NCI-H2196 (cell line): ENCODE results near the gene SLC5A3.

Experiments used
- DNase-seq: peaks from one replicate; lab custom pipeline; 2025; ENCODE audit not compliant: unreplicated experiment; lab: John Stamatoyannopoulos, UW

SLC5A3 gene

DNA sequence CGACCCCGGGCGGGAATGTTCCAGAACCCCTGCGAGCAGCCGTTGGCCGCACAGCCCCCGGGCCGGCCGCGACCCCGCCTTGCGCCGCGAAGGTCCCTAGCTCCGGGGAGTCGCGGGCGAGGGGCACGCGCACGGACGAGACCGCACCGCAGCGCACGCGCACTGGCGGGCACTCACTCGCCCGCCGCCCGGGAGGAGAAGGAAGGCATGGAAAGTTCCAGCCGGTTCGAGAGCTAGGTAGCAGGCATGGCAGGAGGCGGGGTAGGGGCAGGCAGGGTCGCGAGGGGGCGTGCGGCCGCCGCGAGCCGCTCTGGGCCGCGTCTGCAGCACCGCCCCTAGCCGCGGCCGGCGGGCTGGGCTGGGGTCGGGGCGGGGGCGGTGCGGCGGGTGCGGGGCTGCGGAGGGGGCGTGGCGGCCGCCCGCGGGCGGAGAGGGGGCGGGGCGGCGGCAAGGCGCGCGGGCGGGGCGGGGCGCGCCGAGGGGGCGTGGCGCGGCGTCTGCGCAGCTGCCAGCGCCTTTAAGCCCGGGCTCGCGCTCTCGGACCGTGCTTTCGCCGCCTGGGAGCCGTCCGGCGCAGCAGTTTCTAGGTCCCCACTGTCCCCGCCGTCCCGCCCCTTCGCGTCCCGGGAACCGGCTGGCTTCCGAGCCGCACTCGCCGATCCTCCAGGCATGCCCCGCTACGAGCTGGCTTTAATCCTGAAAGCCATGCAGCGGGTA lies at the start of gene SLC5A3, which contains the start of gene MRPS6:
Gene SLC5A3, plus strand, starts transcription at position 547 of the 717 bp plus-strand sequence. CDS start 21,621 bp downstream, outside the sequence.
Gene MRPS6, plus strand, starts transcription at position 547 of the 717 bp plus-strand sequence. Its CDS starts 123 bp downstream, at position 670.
- DNase-seq = peak; percentile 90

DNA sequence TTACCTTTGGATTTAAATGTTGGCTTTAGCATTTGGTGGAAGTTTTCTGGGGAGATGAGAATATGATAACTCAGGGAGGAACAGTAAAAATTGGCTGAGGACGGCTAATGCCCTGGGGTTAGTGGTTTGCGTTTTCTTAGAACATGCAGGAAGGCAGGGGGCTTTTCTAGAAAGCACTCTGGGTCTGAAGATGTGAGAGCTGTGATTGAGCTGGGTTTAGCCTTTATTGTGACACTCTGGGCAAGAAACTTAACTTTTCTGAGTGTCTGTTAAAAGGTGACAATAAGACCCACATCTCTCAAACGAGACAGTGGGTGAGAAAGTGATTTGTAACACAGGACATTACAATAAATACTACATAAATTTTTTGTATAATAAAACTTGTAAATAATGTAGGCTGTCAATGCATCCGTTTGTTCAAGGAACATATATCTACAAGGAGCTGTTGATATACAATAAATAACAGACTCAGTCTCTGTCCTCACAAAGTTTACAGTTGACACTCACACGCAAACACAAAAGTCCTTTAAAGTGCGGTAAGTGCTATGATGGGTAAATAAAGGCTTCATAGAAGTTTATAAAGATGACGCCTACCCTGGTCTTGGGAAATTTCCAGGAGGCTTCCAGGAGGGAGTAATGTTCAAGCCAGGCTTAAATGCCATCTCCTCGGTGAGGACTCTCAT lies 49.5 kb upstream of the SLC5A3 start:
- DNase-seq = no peak

DNA sequence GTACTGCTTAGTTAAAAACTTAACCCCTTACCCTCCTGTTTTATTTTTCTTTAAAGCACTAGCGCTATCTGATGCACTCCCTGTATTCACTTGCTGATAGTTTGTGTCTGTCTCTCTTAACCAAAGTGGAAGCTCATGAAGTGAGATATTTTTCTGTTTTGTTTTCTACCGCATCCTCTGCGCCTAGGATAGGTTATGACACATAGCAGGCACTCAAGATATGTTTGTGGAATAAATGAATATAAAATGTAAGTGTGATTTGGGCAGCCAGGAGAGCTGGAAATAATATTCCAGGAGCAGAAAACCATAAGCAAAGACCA lies 49.0 kb upstream of the SLC5A3 start:
- no peak for DNase-seq

DNA sequence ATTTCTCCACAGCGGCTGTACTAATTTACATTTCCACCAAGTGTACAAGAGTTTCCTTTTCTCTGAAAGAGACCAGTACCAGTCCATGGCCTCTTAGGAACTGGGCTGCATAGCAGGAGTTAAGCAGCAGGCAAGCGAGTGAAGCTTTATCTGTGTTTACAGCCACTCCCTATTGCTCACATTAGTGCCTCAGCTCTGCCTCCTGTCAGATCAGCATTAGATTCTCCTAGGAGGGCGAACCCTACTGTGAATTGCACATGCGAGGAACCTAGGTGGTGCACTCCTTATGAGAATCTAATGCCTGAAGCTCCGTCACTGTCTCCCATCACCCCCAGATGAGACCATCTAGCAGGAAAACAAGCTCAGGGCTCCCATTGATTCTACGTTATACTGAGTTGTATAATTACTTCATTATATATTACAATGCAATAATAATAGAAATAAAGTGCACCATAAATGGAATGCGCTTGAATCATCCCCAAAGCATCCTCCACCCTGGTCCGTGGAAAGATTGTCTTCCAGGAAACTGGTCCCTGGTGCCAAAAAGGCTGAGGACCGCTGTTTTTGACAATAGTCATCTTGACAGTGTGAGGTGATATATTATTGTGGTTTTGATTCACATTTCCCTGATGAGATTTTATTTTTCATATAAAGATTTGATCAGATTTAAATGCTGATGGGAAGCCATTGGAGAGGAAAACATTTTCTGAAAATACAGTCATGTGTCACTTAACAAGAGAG lies 45.5 kb upstream of the SLC5A3 start:
- DNase-seq = no peak

DNA sequence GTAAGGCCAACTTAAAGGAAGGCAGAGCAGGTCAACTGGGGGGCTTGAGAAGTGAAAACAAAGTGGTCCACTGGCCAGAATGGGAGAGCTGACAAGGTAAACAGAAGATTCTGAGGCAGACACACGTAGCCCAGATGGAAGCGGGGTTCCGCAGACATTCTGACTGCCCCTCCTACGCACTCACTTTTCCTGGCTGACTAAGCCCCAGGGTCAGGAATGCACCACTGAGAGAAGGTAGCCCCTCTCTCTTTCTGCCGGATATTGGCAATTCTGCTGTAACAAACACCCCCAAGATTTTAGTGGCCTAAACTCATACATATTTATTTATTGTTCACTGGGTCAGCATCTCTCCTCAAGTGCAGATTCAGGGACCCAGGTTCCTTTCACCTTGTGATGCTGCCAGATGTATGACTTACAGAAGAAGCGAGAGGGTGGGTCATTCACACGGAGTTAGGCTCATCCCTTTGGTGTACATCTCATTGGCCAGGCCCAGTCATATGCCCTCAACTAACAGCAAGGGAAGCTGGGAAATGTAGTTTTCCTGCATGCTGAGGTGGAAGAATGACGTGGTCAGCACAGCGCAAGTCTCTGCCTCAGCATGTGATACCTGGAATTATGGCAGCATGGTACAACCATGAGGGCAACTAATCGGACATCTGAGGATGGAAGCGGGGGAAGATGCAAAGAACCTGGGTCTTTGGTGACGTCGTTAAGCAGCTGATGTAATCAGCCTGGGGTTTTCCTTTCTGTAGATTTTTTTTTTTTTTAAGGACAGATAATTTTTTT lies 43.4 kb upstream of the SLC5A3 start:
- DNase-seq = peak; percentile 21

DNA sequence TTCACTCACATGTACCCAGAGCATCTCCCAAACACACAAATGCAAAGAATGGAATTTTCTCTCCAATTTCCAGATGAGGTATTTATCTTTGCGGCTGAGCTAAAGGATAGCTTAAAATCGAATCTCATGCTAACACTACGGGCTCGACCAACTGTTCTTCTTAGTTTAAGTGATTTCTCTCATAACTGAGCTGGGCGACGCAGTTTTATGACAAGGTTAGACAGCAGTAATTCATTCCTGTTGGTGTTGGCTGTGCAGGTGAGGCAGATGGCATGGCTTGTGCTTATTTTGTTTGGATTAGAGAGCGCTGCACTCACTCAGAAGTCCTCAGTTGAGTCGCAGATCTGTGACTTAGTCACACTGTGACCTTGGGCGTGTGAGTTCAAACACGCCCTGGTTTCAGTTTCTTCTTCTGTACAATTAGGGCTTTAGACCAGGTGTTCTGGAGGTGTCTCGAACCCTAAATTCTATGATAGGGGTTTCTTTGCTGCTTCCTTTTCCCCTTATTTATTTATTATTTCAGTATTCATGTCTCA lies 41.5 kb upstream of the SLC5A3 start:
- DNase-seq = no peak

DNA sequence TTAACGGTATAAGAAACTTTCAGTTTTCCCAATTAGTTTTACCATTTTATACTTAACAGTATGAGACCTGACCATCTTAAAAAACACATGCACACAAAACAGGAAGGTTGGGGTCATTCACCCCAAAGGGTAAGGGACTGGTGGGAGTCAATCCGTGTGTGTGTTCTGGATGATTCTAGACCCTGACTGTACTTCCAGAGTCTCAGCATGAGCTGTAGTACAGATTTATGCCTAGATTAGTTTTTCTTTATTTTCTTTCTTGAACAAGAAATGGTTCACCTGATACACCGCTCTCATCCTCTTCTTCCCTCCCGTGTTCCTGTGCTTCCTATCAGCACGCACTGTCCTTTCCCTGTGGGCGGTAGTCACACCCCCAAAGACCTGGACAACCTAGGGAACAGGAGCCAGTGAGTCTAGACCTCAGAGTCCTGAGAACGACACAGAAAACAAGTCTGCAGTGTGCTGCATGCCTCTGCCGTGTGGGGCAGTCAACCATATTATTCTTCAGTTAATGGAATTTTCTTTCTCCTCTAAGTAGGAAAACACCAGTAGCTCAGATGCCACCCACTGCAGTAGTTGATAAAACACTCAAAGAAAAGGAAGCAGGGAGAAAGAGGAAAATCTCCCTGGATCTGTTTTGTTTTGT lies 38.9 kb upstream of the SLC5A3 start:
- no peak for DNase-seq

DNA sequence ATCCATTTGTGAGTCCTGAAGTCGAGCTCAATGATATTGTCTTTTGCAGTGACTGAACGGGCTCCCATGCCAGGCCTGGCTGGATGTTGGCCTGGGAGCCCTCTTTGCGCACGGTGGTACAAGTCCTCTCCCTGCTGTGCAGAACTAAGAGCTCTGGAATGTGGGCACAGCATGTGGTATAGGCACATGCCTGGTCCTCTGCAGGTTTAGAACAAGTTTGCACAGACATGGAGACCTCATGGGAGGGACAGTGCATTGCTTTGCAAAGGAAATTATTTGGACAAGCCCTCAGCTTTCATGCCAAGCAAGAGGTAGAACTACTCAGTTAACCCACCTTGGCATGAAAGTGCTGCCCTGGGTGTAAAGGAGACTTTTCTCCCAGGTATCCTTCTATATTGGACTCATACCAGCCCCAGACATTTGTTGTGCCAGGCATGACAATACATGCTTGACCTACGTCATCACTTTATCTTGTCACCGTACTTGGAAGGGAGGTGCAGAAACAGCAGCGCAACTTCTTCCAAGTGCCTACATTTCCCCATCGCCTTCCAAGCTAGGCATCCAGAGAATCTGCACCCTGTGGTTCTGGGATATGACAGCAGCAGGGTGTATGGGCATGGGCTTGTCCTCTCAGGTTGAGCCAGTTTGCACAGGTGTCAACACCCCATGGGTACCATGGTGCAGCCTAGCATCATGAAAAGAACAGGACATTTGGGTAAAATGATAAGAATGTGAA lies 37.6 kb upstream of the SLC5A3 start:
- DNase-seq = no peak

DNA sequence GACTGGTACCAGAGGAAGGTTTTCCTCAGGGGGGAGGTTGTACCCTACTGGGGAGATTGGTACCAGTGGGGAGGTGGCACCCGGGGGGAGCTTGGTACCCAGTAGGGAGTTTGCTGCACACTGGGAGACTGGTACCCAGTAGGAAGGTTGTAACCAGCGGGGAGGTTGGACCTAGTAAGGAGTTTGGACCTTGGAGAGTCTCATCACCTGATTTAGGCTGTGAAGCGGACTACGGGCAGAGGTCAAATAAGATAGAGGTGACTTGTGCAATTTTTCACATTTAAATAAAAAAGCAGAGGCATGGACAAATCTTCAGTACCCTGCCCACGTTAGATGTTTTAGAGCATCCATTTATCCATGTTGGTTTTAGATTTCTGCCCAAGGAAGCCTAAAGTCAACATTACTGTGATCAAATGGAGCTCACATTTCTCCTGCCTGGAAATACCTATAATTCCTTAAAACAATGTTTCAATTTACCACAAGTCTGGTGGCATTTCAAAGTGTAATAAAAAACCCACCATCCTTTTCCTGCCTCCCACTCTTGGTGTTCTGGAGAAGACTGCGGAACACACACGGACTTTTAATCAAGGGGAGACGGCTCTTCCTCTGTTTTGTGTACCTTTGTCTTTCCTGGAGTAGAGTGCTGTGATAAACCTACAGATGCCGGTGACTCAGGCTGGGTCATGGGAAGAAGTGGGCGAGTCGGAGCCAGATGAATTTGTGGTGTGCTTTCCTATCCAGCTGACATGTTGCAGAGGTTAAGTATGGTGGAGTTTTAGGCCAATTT lies 36.2 kb upstream of the SLC5A3 start:
- no peak for DNase-seq

DNA sequence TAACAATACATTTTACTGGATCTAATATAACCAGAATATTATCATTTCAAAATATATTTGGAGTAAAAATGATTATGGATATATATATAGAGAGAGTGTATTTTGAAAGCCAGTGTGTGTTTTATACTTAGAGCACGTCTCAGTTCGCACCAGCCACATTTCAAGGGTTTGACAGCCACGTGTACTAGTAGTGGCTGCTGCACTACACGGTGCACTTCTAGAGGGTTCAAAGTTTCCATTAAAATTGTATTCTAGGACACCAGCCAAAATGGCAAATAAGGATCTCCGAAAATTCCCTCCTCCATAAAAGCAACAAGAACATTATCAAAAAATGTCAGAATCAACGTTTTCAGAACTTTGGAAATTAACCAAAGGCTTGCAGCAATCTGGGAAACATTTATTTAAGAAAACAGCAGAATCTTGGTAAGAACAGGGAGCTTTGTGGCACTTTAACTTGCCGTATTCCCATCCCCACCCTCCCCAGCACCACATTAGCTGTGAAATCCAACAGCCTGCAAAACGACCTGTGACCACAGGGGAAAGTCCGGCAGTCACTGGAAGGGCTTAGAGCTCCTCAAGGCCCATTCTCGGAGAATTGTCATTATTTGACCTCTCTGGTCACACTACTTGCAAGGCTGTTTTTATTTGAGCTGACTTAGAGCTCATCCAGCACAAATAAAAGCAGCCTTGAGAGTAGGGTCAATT lies 33.5 kb upstream of the SLC5A3 start:
- no peak for DNase-seq

DNA sequence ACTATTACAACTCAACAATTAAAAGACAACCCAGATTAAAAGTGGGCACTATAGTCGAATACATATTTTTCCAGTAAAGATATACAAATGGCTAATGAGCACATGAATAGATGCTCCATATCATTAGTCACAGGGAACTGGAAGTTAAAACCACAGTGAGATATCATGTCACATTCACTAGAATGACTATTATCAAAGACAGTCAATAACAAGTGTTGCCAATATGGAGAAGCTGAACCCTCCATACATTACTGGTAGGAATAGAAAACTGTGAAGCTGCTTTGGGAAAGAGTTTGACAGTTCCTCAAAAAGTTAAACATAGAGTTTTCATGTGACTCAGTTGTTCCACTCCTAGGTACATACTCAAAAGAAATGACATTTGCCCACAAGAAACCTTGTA lies 30.6 kb upstream of the SLC5A3 start:
- no peak for DNase-seq

DNA sequence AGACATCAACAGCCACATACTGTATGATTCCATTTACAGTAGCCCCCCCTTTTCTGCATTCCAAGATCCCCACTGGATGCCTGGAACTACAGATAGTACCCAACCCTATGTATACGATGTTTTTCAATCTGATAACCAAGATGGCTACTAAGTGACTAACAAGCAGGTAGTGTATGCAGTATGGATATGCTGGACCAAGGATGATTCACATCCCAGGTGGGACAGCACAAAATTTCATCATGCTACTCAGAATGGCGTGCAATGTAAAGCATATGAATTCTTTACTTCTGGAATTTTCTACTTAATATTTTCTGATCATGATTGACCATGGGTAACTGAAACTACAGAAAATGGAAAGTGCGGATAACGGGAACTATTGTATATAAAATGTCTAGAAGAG lies 30.0 kb upstream of the SLC5A3 start:
- no peak for DNase-seq

DNA sequence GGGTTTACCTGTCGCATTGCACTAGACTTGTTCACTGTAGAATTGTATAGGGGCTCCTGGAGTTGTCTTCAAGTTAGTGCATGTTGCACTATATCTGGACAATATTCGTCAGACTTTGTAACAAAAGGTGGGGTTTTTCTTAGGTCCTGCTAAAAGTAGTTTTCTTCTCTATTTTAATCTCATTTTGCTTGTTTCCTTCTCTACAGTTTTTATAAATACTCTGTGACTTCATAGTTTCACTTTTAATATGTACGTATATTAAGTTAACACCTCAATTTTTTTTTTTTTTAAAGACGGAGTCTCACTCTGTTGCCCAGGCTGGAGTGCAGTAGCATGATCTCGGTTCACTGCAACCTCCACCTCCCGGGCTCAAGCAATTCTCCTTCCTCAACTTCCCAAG lies 26.5 kb upstream of the SLC5A3 start:
- no peak for DNase-seq

DNA sequence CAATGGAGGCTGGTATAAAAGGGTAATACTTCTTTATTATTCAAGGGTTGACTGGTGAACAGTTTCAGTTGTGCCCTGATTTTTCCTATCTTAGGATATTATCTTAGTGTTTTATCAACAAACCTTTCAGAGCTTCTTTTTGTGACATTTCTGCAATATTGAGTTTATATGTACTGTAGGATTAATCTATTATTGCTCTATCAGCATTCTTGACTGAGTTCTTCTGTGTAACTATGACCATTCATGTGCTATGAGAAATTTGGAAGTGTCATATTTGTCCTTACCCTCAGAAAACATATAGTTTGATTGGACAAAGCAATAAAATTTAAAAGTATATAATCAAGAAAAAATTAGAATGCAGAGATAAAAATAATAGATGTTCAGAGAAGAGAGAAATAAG lies 25.5 kb upstream of the SLC5A3 start:
- DNase-seq = no peak

DNA sequence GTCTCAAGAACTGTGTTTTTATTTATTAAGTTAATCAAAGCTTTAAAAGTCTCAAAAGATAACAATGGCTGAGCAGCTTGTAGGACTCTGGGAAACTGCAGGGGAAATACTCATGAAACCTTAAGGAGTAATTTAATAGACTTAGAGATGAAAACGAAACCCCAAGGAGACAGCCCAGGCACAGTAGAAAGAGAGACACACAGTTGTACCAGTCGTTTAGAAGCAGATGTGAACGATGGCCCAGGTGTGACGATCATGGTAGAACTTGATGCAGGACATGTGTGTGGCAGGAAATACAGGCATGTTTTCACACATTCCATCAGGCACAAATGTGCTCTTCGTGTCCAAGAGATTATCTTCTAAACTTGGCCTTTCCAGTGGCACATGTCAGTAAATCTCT lies 21.2 kb upstream of the SLC5A3 start:
- no peak for DNase-seq

DNA sequence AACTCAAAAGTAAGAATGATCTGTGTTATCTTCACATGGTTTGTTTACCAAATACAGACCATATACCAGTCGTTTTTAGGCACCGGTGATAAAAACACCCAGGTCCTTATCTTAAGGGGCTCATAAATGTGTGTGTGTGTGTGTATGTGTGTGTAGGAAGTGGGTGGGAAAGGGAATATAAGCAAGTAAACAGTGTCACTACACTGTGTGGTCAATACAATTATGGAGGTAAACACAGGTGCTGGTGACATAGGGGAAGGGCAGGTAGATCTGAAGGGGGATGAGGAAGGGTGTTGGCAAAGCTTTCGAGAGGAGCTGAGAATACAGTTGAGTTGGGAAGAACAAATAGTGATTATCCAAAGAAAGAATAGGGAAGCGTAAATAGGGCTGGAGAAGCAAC lies 19.1 kb upstream of the SLC5A3 start:
- DNase-seq = no peak

DNA sequence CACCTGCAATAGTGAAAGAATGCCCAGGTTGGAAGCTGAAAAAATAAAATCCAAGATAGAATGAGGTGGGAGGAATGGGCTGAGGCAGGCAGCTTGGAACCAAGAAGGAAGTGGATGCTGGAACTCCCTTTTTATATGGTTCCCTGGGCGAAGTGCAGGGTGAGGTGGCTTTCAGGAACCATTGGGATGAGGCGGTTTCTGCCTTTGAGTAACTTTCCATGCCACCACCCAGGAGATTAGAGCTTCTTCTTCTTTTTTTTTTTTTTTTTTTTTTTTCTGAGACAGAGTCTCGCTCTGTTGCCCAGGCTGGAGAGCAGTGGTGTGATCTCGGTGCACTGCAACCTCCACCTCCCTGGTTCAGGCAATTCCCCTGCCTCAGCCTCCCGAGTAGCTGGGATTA lies 17.8 kb upstream of the SLC5A3 start:
- DNase-seq = no peak

DNA sequence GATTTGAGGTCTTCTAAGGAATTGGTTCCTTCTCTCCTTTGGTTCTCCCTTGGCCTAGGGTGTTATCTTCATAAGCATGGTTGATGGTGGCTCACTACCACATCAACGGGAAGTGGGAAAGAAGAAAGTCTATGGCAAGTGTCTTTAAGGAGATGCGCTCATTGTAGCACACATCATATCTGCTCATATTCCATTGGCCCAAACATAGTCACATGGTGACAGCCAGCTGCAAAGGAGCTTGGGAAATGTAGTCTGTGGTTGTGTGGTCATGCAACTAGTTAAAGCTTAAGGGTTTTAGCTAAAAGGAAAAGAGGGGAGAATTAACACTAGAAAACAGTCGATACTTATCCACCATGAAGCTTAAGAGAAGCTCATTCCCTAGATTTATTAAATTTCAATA lies 11.4 kb upstream of the SLC5A3 start:
- no peak for DNase-seq

DNA sequence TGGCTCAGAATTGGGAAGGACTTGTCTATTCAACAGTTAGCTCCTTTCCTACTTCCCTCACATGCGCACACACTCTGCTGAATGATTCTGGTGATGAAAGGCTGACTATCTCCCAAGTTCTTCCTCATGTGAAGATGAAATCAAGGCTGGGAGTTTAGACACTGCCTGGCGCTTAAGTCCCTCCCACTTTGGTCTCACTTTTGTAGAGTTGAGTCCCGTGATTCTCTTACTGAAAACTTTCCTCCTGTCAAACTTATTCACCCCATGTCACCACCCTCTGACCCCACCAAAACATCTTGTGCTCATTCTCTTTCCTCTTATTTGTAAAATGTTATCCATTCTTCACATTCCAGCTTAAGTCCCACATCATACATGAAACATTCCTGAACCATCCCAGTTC lies 8.4 kb upstream of the SLC5A3 start:
- DNase-seq = no peak
